OCI-LY7 (cell line): Measurements from ENCODE around the gene FOXD2. TPM values are rescaled to one million over a fixed set of nuclear protein-coding genes. Genes with fewer than 3 reads are reported as not detected.

Experiments used
- BruUV-seq: library from RNA; stranded (reverse); fragments of 400-500 nt; replicated peaks from 2 replicates; lab custom pipeline; 2021; lab: Mats Ljungman, UMichigan
- CTCF ChIA-PET: fragments of 300-600 bp; sonication (Branson Sonifier 250); formaldehyde crosslinking; loops from one replicate; lab custom pipeline; 2022; ENCODE audit warnings: antibody characterized with exemption; ENCODE audit not compliant: unreplicated experiment; lab: Charles Lee
- POLR2A ChIA-PET: fragments of 300-600 bp; sonication (Branson Sonifier 250); formaldehyde crosslinking; loops from one replicate; lab custom pipeline; 2022; ENCODE audit warnings: antibody characterized with exemption; lab: Charles Lee
- DNase-seq: peaks from one replicate; pipeline ENCODE4 v3.0.0-alpha.2; 2015; ENCODE audit warnings: low spot score
- H2AFZ ChIP-seq: fragments of 200-600 bp; sonication (generic), shearing (Covaris generic); 2 replicates; pipeline ENCODE4 v1.6.1; 2014; ENCODE audit warnings: mild to moderate bottlenecking, antibody characterized with exemption, low read length, moderate library complexity
- H3K27ac ChIP-seq: fragments of 200-600 bp; sonication (generic); 2 replicates; pipeline ENCODE4 v1.5.1; 2014; ENCODE audit warnings: mixed run types, low read depth, mild to moderate bottlenecking, moderate library complexity, low read length, inconsistent platforms; ENCODE audit not compliant: poor library complexity, severe bottlenecking
- H3K36me3 ChIP-seq: fragments of 200-600 bp; sonication (generic); 2 replicates; pipeline ENCODE4 v1.6.1; 2014; ENCODE audit warnings: mild to moderate bottlenecking, antibody characterized with exemption, low read length, moderate library complexity, mixed read lengths; ENCODE audit not compliant: insufficient read depth
- H3K4me1 ChIP-seq: fragments of 200-600 bp; sonication (generic); 2 replicates; pipeline ENCODE4 v1.5.1; 2014; ENCODE audit warnings: mild to moderate bottlenecking, low read length; ENCODE audit not compliant: insufficient read depth, poor library complexity, severe bottlenecking
- H3K4me2 ChIP-seq: fragments of 200-600 bp; sonication (generic); 2 replicates; pipeline ENCODE4 v1.6.1; 2014; ENCODE audit warnings: mild to moderate bottlenecking, low read length
- H3K4me3 ChIP-seq: fragments of 200-600 bp; sonication (generic); 2 replicates; pipeline ENCODE4 v1.5.1; 2014; ENCODE audit warnings: mild to moderate bottlenecking, low read depth, low read length; ENCODE audit not compliant: poor library complexity, severe bottlenecking
- H3K79me2 ChIP-seq: fragments of 200-600 bp; sonication (generic); 2 replicates; pipeline ENCODE4 v1.6.1; 2016; ENCODE audit warnings: low read depth, mild to moderate bottlenecking, low read length, moderate library complexity, mixed read lengths; ENCODE audit not compliant: insufficient read depth
- H3K9me2 ChIP-seq: fragments of 200-600 bp; sonication (generic); 2 replicates; pipeline ENCODE4 v1.6.1; 2016; ENCODE audit warnings: mild to moderate bottlenecking, low read length, mixed read lengths; ENCODE audit not compliant: insufficient read depth
- H3K9me3 ChIP-seq: fragments of 200-600 bp; sonication (generic); 2 replicates; pipeline ENCODE4 v1.6.1; 2014; ENCODE audit warnings: mild to moderate bottlenecking, mixed run types, low read length, mixed read lengths
- H4K20me1 ChIP-seq: fragments of 200-600 bp; sonication (generic); 2 replicates; pipeline ENCODE4 v1.6.1; 2014; ENCODE audit warnings: mild to moderate bottlenecking, antibody characterized with exemption, low read length, moderate library complexity, mixed read lengths; ENCODE audit not compliant: insufficient read depth
- CTCF ChIP-seq: fragments of 200-600 bp; sonication (generic); conservative IDR thresholded peaks from 2 replicates; pipeline ENCODE4 v1.5.1; 2014; ENCODE audit warnings: mild to moderate bottlenecking, antibody characterized with exemption, low read length, moderate library complexity, mixed read lengths
- EZH2phosphoT487 ChIP-seq: fragments of 200-600 bp; sonication (generic); IDR thresholded peaks from 2 replicates; pipeline ENCODE4 v1.6.1; 2018; ENCODE audit warnings: low read depth, borderline replicate concordance, mild to moderate bottlenecking, mixed run types, antibody characterized with exemption, low read length, moderate library complexity, mixed read lengths
- intact Hi-C: fragments of 100-400 bp; cut with micrococcal nuclease; formaldehyde crosslinking; loops from one replicate; pipeline ENCODE4 v1.10.0; 2022; ENCODE audit not compliant: unreplicated experiment
- total RNA-seq, 2 experiments: library from RNA; depleted of rRNA in 1 of 2; stranded (reverse); fragments of >200 nt in 1 of 2; shearing (Covaris generic) in 1 of 2; gene quantifications; 2 replicates each; pipeline ENCODE4 v1.2.3, GENCODE V29; 2014 to 2022

Gene FOXD2
- total RNA-seq, 2 experiments from 2014 or later, result 0.49 to 0.76 TPM

DNA sequence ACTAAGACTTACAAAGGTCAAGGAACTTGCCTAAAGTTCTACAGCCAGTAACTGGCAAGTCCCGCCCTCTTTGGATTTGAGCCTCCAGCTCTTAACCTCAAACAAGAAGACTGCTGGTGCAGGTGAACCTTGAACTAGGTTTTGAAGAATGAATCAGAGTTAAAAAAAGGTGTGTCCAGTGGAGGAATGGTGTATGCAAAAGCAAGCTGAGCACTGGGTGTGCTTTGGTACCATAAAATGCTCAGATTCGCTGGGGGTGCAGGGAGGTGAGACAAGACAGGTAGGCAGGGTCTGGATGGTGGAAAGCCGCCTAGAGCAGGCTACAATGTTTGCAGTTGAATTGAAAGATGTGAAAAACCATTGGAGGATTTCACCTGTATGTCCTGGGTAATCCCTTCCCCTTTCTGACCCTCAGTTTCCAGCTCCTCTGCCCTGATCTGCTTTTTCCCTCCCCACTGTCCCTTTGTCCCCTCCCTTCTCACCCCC, 39.8 kb downstream of the FOXD2 start:
- no peak overlapping the region for H3K4me2 ChIP-seq
- ChIA-PET POLR2A (no interaction called here), CTCF (no interaction called here)
- no peaks in the 10 kb centered on the region for H3K36me3 ChIP-seq
- no peaks in the 10 kb centered on the region for H4K20me1 ChIP-seq
- no peaks in the 10 kb centered on the region for H3K9me2 ChIP-seq
- no peaks in the 10 kb centered on the region for H3K79me2 ChIP-seq
- no peaks in the 10 kb centered on the region for H3K9me3 ChIP-seq
- H3K27ac ChIP-seq, result no peak overlapping the region
- H2AFZ ChIP-seq, result no peak overlapping the region
- no TSS peak for BruUV-seq
- no peak for DNase-seq
- H3K4me1 ChIP-seq, result no peaks in the 10 kb centered on the region
- intact Hi-C loops, result no loop called here
- no peak for TF ChIP-seq EZH2phosphoT487
- TF ChIP-seq CTCF, result no peak
- H3K4me3 ChIP-seq, result no peak overlapping the region

GRCh38 chr1:47478090-47478489, 40.2 kb downstream of the FOXD2 start:
- no peaks in the 10 kb centered on the region for H3K79me2 ChIP-seq
- no peaks in the 10 kb centered on the region for H3K9me2 ChIP-seq
- H3K27ac ChIP-seq, result no peak overlapping the region
- no peak overlapping the region for H3K4me2 ChIP-seq
- H3K4me1 ChIP-seq, result no peaks in the 10 kb centered on the region
- no peaks in the 10 kb centered on the region for H3K36me3 ChIP-seq
- ChIA-PET POLR2A (no interaction called here), CTCF (no interaction called here)
- H4K20me1 ChIP-seq, result no peaks in the 10 kb centered on the region
- intact Hi-C loops, result no loop called here
- H3K4me3 ChIP-seq, result no peak overlapping the region
- no TSS peak for BruUV-seq
- H2AFZ ChIP-seq, result no peak overlapping the region
- TF ChIP-seq CTCF, result no peak
- no peak for TF ChIP-seq EZH2phosphoT487
- no peak for DNase-seq
- no peaks in the 10 kb centered on the region for H3K9me3 ChIP-seq

- TF ChIP-seq EZH2phosphoT487 (no peak), CTCF (no peak)
- no peak overlapping the region for H2AFZ ChIP-seq
- H3K27ac ChIP-seq, result no peak overlapping the region
- intact Hi-C loops, result no loop called here
- H3K4me2 ChIP-seq, result no peak overlapping the region
- no TSS peak for BruUV-seq
- ChIA-PET POLR2A (interaction anchor here (0.6 kb wide), 1 partner anchor 45 kb away, joined by 3 read pairs; no protein-coding TSS in a partner anchor), CTCF (no interaction called here)
- H3K9me3 ChIP-seq, result no peaks in the 10 kb centered on the region
- no peak overlapping the region for H3K4me3 ChIP-seq
- H3K4me1 ChIP-seq, result no peaks in the 10 kb centered on the region
- no peak for DNase-seq
- no peaks in the 10 kb centered on the region for H4K20me1 ChIP-seq
- H3K79me2 ChIP-seq, result no peaks in the 10 kb centered on the region
- no peaks in the 10 kb centered on the region for H3K36me3 ChIP-seq
- H3K9me2 ChIP-seq, result no peaks in the 10 kb centered on the region
These were observed 41.8 kb downstream of the FOXD2 start for GRCh38 chr1:47479664-47480063.
